ENCODE results near the gene LRRC14B.
"Not testable (repeated sequence)": the region's sequence is repeated elsewhere in the genome, so short reads cannot be mapped to it uniquely, and the experiment has no call there.

Gene LRRC14B

DNA sequence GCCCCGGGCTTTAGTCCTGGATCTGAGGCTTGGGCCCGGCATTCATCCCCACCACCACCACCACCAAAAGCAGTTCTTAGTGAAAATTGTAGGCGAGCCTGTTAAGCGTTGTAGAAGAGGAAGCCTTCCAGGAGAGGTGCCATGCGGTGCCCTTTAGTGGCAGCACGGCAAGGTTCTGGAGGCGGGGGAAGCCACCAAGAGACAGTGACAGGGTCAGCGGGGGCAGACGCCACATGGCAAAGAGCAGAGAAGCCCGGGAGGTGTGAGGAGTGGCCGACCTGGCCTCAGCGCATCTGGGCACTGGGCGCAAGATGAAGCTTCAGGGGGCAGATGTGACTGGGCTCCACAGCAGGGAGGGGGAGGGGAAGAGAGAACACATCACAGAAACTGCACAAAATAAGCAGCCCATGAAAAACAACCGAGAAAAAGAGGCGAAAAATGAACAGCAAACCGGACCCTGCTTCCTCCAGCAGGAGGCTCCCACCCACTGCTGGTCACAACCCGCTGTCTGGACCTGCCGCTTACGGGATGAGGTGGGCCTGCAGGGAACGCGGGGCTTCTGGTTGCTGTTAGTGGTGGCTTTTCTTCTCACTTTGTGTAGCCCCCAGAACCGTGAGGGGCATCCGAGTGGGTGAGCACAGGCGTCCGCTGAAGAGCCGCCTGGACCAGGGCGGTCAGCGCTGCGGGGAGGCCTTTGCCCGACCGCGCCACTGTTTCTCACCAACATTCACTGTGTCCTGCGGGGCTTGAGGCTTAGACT is 4.3 kb downstream of the LRRC14B start:
- no peak for DNase-seq (ENCODE audit: low read depth, low spot score)
- Histone ChIP-seq H3K27ac (no peak overlapping the region), H3K9me3 (ENCODE audit: low read depth, low read length) (no peaks in the 10 kb centered on the region), H3K36me3 (ENCODE audit: insufficient read depth, low read length) (no peaks in the 10 kb centered on the region), H3K9ac (ENCODE audit: insufficient read length) (no peak overlapping the region), H3K4me3 (no peak overlapping the region)
- TF ChIP-seq EZH2 (IDR thresholded peaks at IDR 0.05) (no peak), POLR2AphosphoS5 (IDR thresholded peaks at IDR 0.05; ENCODE audit: borderline replicate concordance, low read depth, low read length) (no peak), FOXP2 (optimal IDR thresholded peaks at IDR 0.05; ENCODE audit: control extremely low read depth, extremely low read length, insufficient read depth) (no peak)

DNA sequence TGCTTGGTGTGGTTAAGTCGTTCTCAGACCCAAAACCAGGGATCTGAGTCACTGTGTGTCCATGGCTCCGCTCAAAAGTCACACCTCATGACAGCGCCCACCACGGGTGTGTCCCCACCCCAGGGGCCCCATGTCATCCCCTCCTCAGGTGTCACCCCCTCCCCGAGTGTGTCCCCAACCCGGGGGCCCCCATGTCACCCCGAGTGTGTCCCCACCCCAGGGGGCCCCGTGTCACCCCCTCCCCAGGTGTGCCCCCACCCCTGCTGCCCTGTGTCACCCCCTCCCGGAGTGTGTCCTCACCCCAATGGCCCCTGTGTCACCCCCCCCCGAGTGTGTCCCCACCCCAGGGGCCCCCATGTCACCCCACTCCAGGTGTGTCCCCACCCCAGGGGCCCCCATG is 5.1 kb downstream of the LRRC14B start:
- Histone ChIP-seq H3K9me3 (ENCODE audit: low read depth, low read length) (no peaks in the 10 kb centered on the region), H3K27ac (no peak overlapping the region), H3K4me3 (no peak overlapping the region), H3K9ac (ENCODE audit: insufficient read length) (no peak overlapping the region), H3K36me3 (ENCODE audit: insufficient read depth, low read length) (no peaks in the 10 kb centered on the region)
- TF ChIP-seq EZH2 (IDR thresholded peaks at IDR 0.05) (no peak), FOXP2 (optimal IDR thresholded peaks at IDR 0.05; ENCODE audit: control extremely low read depth, extremely low read length, insufficient read depth) (no peak), POLR2AphosphoS5 (IDR thresholded peaks at IDR 0.05; ENCODE audit: borderline replicate concordance, low read depth, low read length) (no peak)
- DNase-seq (ENCODE audit: low read depth, low spot score): no peak

DNA sequence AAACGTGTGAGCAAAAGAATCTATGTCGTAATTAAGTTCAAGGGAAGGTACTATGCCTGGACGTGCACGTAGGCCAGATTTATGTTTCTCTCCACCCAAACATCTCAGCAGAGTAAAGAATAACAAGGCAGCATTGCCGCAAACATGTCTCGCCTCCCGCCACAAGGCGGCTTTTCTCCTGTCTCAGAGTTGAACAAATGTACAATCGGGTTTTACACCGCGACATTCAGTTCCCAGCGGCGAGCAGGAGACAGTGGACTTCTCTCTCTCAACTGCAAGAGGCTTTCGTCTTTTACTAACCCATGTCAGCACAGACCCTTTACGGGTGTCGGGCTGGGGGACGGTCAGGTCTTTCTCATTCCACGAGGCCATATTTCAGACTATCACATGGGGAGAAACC is 5.7 kb downstream of the LRRC14B start:
- not testable (repeated sequence) for DNase-seq (ENCODE audit: low read depth, low spot score); H3K4me3 ChIP-seq; H3K36me3 ChIP-seq (ENCODE audit: insufficient read depth, low read length); H3K27ac ChIP-seq; H3K9ac ChIP-seq (ENCODE audit: insufficient read length); H3K9me3 ChIP-seq (ENCODE audit: low read depth, low read length)

DNA sequence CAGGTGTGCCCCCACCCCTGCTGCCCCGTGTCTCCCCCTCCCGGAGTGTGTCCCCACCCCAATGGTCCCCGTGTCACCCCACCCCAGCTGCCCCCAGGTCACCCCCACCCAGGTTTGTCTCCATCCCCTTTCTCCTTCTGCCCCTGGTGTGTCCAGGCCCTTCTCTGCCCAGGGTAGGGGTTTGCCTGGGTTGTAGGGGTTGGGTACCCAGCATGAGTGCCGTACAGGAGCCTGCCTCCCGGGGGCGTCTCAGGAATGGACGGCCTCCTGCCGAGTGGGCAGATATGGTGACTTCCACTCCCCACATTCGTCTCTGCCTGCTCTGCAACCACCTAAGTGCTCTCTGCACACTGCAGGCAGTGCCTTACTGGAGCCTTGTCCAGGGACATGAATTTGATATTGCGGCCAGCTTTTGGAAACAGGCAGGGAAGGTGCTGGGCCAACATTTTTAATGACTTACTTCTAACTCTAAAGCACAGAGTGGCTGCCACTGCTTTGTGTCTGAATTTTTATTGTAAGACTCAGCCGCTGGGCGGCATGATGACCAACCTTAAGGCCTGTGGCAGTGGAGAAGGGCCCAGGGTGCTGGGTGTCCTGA is 6.7 kb downstream of the LRRC14B start:
- no peak overlapping the region for H3K27ac ChIP-seq
- DNase-seq (ENCODE audit: low read depth, low spot score): no peak
- H3K36me3 ChIP-seq (ENCODE audit: insufficient read depth, low read length): no peaks in the 10 kb centered on the region
- H3K4me3 ChIP-seq: no peak overlapping the region
- no peak for TF ChIP-seq POLR2AphosphoS5 (IDR thresholded peaks at IDR 0.05; ENCODE audit: borderline replicate concordance, low read depth, low read length)
- TF ChIP-seq FOXP2 (optimal IDR thresholded peaks at IDR 0.05; ENCODE audit: control extremely low read depth, extremely low read length, insufficient read depth): no peak
- TF ChIP-seq EZH2 (IDR thresholded peaks at IDR 0.05): no peak
- no peaks in the 10 kb centered on the region for H3K9me3 ChIP-seq (ENCODE audit: low read depth, low read length)
- no peak overlapping the region for H3K9ac ChIP-seq (ENCODE audit: insufficient read length)

DNA sequence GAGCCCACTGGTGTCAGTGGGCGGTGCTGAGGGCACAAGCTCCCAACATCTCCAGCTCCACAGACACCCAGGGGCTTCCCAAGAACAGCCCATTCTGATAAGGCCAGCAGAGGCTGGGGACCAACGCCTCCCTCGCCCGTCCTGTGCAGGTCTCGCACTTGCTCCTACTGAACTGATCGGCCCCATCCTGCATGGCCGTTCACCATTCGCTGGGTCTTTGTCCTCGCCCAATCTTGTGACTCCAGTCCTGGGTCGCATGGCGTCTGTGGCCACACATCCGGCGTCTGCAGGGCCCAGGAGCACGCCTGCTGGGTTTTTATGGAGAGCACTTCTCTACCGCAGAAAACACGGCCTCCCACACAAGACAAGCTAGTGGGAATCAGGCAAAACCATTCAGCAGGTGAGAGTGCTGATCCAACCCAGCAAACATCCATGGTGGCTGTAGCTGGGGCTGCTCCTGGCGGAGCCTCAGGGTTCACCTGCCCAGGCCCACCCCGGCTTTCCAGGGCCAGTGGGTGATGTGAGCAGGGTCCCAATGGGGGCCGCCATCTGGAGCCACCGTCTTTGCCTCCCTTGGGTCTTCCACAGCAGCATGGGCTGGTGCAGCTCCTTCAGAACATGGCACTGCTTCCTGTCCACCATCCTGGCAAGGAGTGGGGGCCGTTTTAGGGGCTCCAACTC is 7.4 kb downstream of the LRRC14B start:
- H3K4me3 ChIP-seq: no peak overlapping the region
- H3K36me3 ChIP-seq (ENCODE audit: insufficient read depth, low read length): peaks cover 4% of the 10 kb centered on the region; the same call in 1 of the 2 replicates
- H3K9ac ChIP-seq (ENCODE audit: insufficient read length): no peak overlapping the region
- TF ChIP-seq EZH2 (IDR thresholded peaks at IDR 0.05): no peak
- TF ChIP-seq POLR2AphosphoS5 (IDR thresholded peaks at IDR 0.05; ENCODE audit: borderline replicate concordance, low read depth, low read length): no peak
- no peak for TF ChIP-seq FOXP2 (optimal IDR thresholded peaks at IDR 0.05; ENCODE audit: control extremely low read depth, extremely low read length, insufficient read depth)
- DNase-seq (ENCODE audit: low read depth, low spot score): no peak
- no peak overlapping the region for H3K27ac ChIP-seq
- H3K9me3 ChIP-seq (ENCODE audit: low read depth, low read length): no peaks in the 10 kb centered on the region

DNA sequence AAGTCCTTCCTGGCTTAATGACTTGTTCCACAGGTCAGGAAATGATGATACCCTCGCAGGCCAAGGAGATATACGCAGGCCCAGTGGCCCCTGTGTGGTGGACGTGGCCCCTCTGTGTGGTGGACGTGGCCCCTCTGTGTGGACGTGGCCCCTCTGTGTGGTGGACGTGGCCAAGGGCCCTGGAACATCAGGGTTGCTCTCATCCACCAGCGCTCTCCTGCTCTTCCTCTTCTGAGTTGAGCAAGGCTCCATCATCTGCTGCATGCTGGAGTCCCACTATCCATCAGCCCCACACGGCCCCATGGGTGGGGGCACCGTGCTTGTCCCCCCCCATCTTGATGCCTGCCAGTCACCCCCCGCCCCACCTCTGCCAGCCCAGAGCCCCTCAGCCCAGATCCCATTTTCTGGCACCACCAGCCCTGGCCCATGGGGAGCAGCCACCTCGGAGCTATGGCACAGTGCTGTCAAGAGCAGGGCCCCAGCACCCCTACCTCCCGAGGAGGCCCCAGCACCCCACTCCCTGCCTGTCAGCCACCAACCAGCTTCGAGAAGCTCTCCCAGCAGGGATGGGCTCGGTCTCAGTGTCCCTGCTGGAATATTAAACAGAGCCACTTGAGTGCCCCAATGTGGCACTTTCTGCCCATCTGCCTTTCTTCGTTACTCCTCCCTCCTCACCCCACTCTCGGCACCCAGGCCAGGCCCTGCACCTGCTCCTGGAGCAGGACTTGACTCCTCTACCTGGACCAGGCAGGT is 8.1 kb downstream of the LRRC14B start:
- Histone ChIP-seq H3K4me3 (no peak overlapping the region), H3K9ac (ENCODE audit: insufficient read length) (no peak overlapping the region), H3K9me3 (ENCODE audit: low read depth, low read length) (no peaks in the 10 kb centered on the region), H3K27ac (no peak overlapping the region), H3K36me3 (ENCODE audit: insufficient read depth, low read length) (peaks cover 11% of the 10 kb centered on the region)
- DNase-seq (ENCODE audit: low read depth, low spot score): no peak
- no peak for TF ChIP-seq POLR2AphosphoS5 (IDR thresholded peaks at IDR 0.05; ENCODE audit: borderline replicate concordance, low read depth, low read length)
- no peak for TF ChIP-seq FOXP2 (optimal IDR thresholded peaks at IDR 0.05; ENCODE audit: control extremely low read depth, extremely low read length, insufficient read depth)
- TF ChIP-seq EZH2 (IDR thresholded peaks at IDR 0.05): no peak

DNA sequence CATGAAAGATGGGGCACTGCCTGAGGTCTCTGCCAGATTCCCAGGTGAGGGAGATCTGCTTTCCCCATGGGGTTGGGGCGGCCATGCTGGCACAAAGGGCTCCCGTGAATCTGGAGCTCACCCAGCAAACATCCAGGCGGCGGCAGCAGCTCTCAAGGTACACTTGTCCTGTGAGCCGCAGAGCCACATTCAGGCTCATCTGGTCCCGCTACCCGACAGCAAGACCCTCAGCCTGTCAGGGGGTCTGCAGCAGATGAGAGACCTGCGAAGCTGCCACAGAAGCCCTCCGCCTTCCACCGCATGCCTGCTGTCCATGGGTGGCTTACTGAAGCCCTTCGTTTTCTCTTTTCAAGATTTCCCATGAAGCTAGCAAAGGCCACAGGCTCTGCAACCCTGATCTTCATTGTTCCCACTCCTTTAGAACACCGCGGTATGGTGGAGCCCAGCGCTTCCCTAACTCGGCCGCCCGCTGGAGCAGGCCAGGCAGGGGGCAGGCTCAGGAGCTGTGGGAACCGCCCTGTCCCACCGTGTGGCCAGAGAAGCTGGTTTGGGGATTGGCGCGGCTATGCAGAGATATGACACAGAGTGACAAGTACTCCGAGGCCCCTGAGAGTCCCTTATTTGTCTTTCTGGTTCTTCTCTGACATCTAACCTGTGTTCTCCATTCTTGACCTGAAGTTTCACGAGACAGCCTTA is 8.8 kb downstream of the LRRC14B start:
- Histone ChIP-seq H3K9me3 (ENCODE audit: low read depth, low read length) (no peaks in the 10 kb centered on the region), H3K9ac (ENCODE audit: insufficient read length) (no peak overlapping the region), H3K27ac (no peak overlapping the region), H3K36me3 (ENCODE audit: insufficient read depth, low read length) (peaks cover 19% of the 10 kb centered on the region), H3K4me3 (no peak overlapping the region)
- no peak for DNase-seq (ENCODE audit: low read depth, low spot score)
- no peak for TF ChIP-seq EZH2 (IDR thresholded peaks at IDR 0.05)
- TF ChIP-seq POLR2AphosphoS5 (IDR thresholded peaks at IDR 0.05; ENCODE audit: borderline replicate concordance, low read depth, low read length): no peak
- TF ChIP-seq FOXP2 (optimal IDR thresholded peaks at IDR 0.05; ENCODE audit: control extremely low read depth, extremely low read length, insufficient read depth): no peak

DNA sequence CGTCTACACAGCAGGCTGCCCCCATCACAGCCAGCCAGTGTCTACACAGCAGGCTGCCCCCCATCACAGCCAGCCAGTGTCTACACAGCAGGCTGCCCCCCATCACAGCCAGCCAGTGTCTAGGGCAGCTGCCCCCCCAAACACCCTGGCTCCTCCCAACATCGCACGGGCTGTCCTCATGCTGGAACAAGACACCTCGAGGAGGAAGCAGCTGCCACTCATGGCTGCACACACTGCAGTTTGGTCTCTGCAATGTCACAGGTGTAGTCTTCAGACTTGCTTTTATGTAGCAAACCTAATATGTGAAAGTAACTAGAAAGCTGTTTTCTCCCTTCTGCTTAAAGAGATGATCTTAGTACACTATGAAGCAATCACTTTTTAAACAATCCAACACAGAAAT is 9.7 kb downstream of the LRRC14B start:
- TF ChIP-seq FOXP2 (optimal IDR thresholded peaks at IDR 0.05; ENCODE audit: control extremely low read depth, extremely low read length, insufficient read depth) (no peak), EZH2 (IDR thresholded peaks at IDR 0.05) (no peak), POLR2AphosphoS5 (IDR thresholded peaks at IDR 0.05; ENCODE audit: borderline replicate concordance, low read depth, low read length) (no peak)
- peaks cover 26% of the 10 kb centered on the region for H3K36me3 ChIP-seq (ENCODE audit: insufficient read depth, low read length)
- no peak overlapping the region for H3K4me3 ChIP-seq
- H3K27ac ChIP-seq: no peak overlapping the region
- no peak for DNase-seq (ENCODE audit: low read depth, low spot score)
- no peaks in the 10 kb centered on the region for H3K9me3 ChIP-seq (ENCODE audit: low read depth, low read length)
- no peak overlapping the region for H3K9ac ChIP-seq (ENCODE audit: insufficient read length)

All from SK-N-MC (cell line).